ENCODE results near the gene MAPKAP1. TPM values are rescaled to one million over a fixed set of nuclear protein-coding genes. Genes with fewer than 3 reads are reported as not detected.

The MAPKAP1 gene
- polyA plus RNA-seq, 1 donor from 2014 or later: 57.5 TPM

DNA sequence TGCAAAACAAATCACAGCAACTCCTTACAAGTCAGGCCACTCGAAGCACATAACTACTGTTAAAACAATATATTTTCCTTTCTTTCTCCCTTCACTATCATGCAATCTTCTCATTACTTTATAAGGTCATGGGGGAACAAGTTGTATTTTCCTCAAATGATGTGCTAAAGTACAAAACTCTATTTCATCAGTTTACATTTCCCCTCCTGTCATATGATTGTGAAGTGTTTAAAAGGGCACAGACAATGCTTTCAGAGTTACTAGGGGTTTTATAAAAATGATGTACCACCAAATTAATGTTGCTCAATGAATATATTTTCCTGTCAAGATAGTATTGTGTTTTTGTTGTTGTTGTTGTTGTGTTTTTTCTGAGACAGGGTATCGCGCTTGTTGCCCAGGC lies 34.1 kb downstream of the MAPKAP1 start:
- Histone ChIP-seq H3K4me2 (ENCODE audit: low read length) (no peak overlapping the region), H3K79me2 (replicated peaks; ENCODE audit: insufficient read depth, low read length) (no peaks in the 10 kb centered on the region), H3K9me2 (ENCODE audit: insufficient read depth, low read length) (no peaks in the 10 kb centered on the region), H3K27me3 (ENCODE audit: insufficient read depth, low read depth, low read length) (no peaks in the 10 kb centered on the region), H3F3A (ENCODE audit: insufficient read depth, low read length, poor library complexity, severe bottlenecking) (no peaks in the 10 kb centered on the region), H3K36me3 (ENCODE audit: insufficient read depth, low read length) (no peaks in the 10 kb centered on the region), H2AFZ (ENCODE audit: low read depth, low read length) (no peak overlapping the region), H4K20me1 (ENCODE audit: insufficient read depth) (no peaks in the 10 kb centered on the region), H3K9ac (ENCODE audit: low read length) (no peak overlapping the region), H3K27ac (ENCODE audit: low read length) (no peak overlapping the region), H3K9me3 (ENCODE audit: low read length) (no peaks in the 10 kb centered on the region), H3K4me3 (ENCODE audit: low read length) (no peak overlapping the region)
- TF ChIP-seq POLR2AphosphoS5 (IDR thresholded peaks at IDR 0.05) (no peak), MXI1 (conservative IDR thresholded peaks at IDR 0.05; ENCODE audit: poor library complexity, severe bottlenecking) (no peak), SMC3 (conservative IDR thresholded peaks at IDR 0.05; ENCODE audit: poor library complexity) (no peak), TAF1 (IDR thresholded peaks at IDR 0.05; ENCODE audit: low read depth) (no peak), EZH2 (IDR thresholded peaks at IDR 0.05; ENCODE audit: borderline replicate concordance, insufficient read depth, low read length, poor library complexity, severe bottlenecking) (no peak)
- TF ChIP-seq, protein P1, sequence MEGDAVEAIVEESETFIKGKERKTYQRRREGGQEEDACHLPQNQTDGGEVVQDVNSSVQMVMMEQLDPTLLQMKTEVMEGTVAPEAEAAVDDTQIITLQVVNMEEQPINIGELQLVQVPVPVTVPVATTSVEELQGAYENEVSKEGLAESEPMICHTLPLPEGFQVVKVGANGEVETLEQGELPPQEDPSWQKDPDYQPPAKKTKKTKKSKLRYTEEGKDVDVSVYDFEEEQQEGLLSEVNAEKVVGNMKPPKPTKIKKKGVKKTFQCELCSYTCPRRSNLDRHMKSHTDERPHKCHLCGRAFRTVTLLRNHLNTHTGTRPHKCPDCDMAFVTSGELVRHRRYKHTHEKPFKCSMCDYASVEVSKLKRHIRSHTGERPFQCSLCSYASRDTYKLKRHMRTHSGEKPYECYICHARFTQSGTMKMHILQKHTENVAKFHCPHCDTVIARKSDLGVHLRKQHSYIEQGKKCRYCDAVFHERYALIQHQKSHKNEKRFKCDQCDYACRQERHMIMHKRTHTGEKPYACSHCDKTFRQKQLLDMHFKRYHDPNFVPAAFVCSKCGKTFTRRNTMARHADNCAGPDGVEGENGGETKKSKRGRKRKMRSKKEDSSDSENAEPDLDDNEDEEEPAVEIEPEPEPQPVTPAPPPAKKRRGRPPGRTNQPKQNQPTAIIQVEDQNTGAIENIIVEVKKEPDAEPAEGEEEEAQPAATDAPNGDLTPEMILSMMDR (IDR thresholded peaks at IDR 0.05; ENCODE audit: poor library complexity, severe bottlenecking): no peak

DNA sequence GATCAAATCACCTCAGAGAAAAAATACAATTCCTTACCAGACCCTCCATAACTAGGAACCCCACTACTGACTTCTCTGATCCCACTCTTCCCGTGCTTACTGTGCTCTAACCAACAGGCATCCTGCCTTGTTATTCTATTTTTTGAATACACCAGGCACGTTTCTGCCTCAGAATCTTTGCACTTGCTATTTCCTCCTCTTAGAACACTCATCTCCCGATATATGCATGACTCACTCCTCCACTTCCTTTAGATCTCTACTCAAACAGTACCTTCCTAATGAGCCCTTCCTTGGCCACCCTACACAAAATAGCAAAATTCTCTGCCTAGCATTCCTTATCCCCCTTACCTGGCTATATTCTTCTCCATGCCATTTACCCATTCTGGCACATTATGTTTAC lies 43.9 kb downstream of the MAPKAP1 start:
- Histone ChIP-seq H4K20me1 (ENCODE audit: insufficient read depth) (no peaks in the 10 kb centered on the region), H3K36me3 (ENCODE audit: insufficient read depth, low read length) (no peaks in the 10 kb centered on the region), H3K4me2 (ENCODE audit: low read length) (no peak overlapping the region), H3K9ac (ENCODE audit: low read length) (no peak overlapping the region), H3K27ac (ENCODE audit: low read length) (no peak overlapping the region), H3K27me3 (ENCODE audit: insufficient read depth, low read depth, low read length) (no peaks in the 10 kb centered on the region), H3K9me2 (ENCODE audit: insufficient read depth, low read length) (no peaks in the 10 kb centered on the region), H3F3A (ENCODE audit: insufficient read depth, low read length, poor library complexity, severe bottlenecking) (no peaks in the 10 kb centered on the region), H3K9me3 (ENCODE audit: low read length) (no peaks in the 10 kb centered on the region), H3K4me3 (ENCODE audit: low read length) (no peak overlapping the region), H2AFZ (ENCODE audit: low read depth, low read length) (no peak overlapping the region), H3K79me2 (replicated peaks; ENCODE audit: insufficient read depth, low read length) (no peaks in the 10 kb centered on the region)
- TF ChIP-seq MXI1 (conservative IDR thresholded peaks at IDR 0.05; ENCODE audit: poor library complexity, severe bottlenecking): no peak
- TF ChIP-seq TAF1 (IDR thresholded peaks at IDR 0.05; ENCODE audit: low read depth): no peak
- TF ChIP-seq, protein P1 (IDR thresholded peaks at IDR 0.05; ENCODE audit: poor library complexity, severe bottlenecking): no peak
- no peak for TF ChIP-seq POLR2AphosphoS5 (IDR thresholded peaks at IDR 0.05)
- no peak for TF ChIP-seq EP300 (conservative IDR thresholded peaks at IDR 0.05; ENCODE audit: poor library complexity, severe bottlenecking)
- TF ChIP-seq SMC3 (conservative IDR thresholded peaks at IDR 0.05; ENCODE audit: poor library complexity): no peak
- TF ChIP-seq RAD21 (conservative IDR thresholded peaks at IDR 0.05): no peak
- TF ChIP-seq, protein P2, sequence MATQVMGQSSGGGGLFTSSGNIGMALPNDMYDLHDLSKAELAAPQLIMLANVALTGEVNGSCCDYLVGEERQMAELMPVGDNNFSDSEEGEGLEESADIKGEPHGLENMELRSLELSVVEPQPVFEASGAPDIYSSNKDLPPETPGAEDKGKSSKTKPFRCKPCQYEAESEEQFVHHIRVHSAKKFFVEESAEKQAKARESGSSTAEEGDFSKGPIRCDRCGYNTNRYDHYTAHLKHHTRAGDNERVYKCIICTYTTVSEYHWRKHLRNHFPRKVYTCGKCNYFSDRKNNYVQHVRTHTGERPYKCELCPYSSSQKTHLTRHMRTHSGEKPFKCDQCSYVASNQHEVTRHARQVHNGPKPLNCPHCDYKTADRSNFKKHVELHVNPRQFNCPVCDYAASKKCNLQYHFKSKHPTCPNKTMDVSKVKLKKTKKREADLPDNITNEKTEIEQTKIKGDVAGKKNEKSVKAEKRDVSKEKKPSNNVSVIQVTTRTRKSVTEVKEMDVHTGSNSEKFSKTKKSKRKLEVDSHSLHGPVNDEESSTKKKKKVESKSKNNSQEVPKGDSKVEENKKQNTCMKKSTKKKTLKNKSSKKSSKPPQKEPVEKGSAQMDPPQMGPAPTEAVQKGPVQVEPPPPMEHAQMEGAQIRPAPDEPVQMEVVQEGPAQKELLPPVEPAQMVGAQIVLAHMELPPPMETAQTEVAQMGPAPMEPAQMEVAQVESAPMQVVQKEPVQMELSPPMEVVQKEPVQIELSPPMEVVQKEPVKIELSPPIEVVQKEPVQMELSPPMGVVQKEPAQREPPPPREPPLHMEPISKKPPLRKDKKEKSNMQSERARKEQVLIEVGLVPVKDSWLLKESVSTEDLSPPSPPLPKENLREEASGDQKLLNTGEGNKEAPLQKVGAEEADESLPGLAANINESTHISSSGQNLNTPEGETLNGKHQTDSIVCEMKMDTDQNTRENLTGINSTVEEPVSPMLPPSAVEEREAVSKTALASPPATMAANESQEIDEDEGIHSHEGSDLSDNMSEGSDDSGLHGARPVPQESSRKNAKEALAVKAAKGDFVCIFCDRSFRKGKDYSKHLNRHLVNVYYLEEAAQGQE (IDR thresholded peaks at IDR 0.05; ENCODE audit: borderline replicate concordance): no peak
- no peak for TF ChIP-seq EZH2 (IDR thresholded peaks at IDR 0.05; ENCODE audit: borderline replicate concordance, insufficient read depth, low read length, poor library complexity, severe bottlenecking)
